Stimulated activated naive CD8-positive, alpha-beta T cell treated with anti-CD3 and anti-CD28 coated beads, Interleukin-15, amount 100 ng/mL, for 72 hours (primary cell): Measurements from ENCODE around the gene RAD51B.

Experiments
- ATAC-seq: fragments of 150-1000 bp; cut with Tn5 transposase; 2 replicates; pipeline ENCODE4 v1.10.0; 2021; ENCODE audit warnings: mild to moderate bottlenecking, moderate library complexity
- DNase-seq, 2 donors: peaks; one replicate each; pipeline ENCODE4 v3.0.0; 2021 to 2022
- H3K27ac Mint-ChIP-seq, 2 donors: one replicate each; pipeline ENCODE4 v1.8.0; 2022; ENCODE audit warnings: mild to moderate bottlenecking in 2 of 2, mixed read lengths in 2 of 2, moderate library complexity in 2 of 2
- H3K27me3 Mint-ChIP-seq: one replicate; pipeline ENCODE4 v1.8.0; 2022; ENCODE audit warnings: mixed read lengths
- H3K4me1 Mint-ChIP-seq: one replicate; pipeline ENCODE4 v1.8.0; 2022; ENCODE audit warnings: mild to moderate bottlenecking, mixed read lengths
- H3K4me3 Mint-ChIP-seq, 2 donors: one replicate each; pipeline ENCODE4 v1.8.0; 2022; ENCODE audit warnings: mild to moderate bottlenecking in 2 of 2, mixed read lengths in 2 of 2, moderate library complexity in 1 of 2
- H3K9me3 Mint-ChIP-seq, 2 donors: one replicate each; pipeline ENCODE4 v1.8.0; 2022; ENCODE audit warnings: mixed read lengths in 2 of 2

The RAD51B gene

DNA sequence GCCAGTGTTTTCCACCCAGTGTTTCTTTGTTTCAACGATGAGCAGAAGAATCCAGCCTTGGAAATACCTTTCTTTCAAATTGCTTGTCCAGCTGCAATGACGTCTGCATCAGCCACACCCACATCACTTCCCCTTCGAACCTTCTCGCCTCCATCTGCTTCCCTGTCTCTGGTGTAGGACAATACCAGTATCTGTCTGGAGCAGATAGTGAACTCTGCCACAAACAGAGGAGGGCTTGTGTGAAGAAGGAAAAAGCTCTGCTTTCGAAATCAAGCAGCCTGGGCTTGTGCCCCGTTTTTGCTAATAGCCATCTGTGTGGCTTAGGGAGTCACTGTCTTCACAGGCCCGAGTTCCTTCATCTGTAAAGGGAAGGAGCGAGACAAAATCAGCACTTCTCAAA lies 557.9 kb downstream of the RAD51B start:
- no peaks in the 10 kb centered on the region for H3K27me3 Mint-ChIP-seq
- peaks cover 0 to 6% of the 10 kb centered on the region in 2 donors for H3K9me3 Mint-ChIP-seq
- H3K4me3 Mint-ChIP-seq: peak overlapping the region; percentile 14 to 61
- H3K27ac Mint-ChIP-seq: peak overlapping the region in 1 of 2 donors; percentile 71
- DNase-seq (no peak), ATAC-seq (no peak)
- peaks cover 66% of the 10 kb centered on the region for H3K4me1 Mint-ChIP-seq

DNA sequence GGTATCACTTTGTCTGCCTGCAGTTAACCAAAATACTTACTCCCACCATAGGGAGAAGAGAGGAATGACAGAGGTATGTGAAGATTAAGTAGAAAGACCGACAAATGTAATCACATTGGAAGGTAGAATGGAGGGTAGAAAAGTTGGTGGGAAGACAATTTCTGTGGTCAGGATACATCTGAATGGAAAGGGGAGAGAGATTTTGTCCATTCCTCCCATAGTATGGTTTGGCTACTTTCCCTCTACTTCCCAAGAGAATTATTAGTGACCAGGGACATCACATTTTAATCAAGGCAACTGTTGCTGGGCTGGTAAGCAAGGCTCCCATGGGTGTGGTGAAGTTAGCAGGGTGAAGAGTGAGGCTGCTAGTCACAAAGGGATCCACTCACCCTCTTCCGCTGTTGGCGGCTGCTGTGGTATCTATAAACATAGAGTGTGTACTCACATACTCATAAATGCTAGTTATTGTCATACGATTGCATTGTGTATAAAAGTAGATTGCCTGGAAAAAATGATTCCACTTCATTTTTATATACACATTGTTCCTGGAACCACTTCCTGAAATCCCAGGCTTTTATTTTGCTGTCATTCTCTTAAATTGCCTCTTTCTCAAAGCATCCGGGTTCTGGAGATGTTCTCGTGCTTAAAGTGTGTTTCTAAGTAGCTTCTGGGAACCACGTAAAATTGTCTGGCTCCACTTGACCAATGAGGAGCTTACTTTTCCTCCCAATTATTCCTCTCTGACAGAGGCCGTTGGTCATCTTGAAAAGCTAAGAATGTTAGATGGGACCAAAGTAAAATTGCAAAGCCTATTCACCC lies 560.1 kb downstream of the RAD51B start:
- ATAC-seq (peak; percentile 96), DNase-seq (peak; percentile 22 to 56)
- no peaks in the 10 kb centered on the region for H3K9me3 Mint-ChIP-seq
- no peaks in the 10 kb centered on the region for H3K27me3 Mint-ChIP-seq
- H3K27ac Mint-ChIP-seq: peak overlapping the region in 1 of 2 donors; percentile 90
- H3K4me1 Mint-ChIP-seq: peaks cover 63% of the 10 kb centered on the region
- peak overlapping the region in 1 of 2 donors; percentile 55 for H3K4me3 Mint-ChIP-seq

GRCh38 chr14:68380329-68380741 lies 560.8 kb downstream of the RAD51B start:
- ATAC-seq: peak; percentile 85
- Mint-ChIP-seq H3K4me1 (peaks cover 57% of the 10 kb centered on the region), H3K4me3 (peak overlapping the region in 1 of 2 donors; percentile 55)

DNA sequence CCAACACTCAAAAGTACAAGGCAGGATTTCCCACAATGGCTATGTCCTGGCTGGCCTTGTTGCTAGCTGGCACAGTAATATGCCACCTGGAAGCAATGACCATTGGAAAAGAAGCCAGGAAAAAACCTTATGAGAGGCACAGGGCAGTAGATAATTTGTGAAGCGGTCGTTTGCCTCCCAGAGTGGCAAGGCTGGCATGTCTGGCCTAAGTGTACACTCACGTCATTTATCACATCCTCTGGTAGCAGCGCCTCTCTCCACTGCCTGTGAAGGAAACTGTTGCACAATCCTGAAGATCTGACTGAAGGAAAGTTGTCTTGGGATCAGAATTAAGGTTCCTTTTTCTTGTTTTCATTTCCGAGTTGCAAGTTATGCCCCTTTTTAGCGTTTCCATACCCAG lies 564.8 kb downstream of the RAD51B start:
- Mint-ChIP-seq H3K4me1 (peaks cover 19% of the 10 kb centered on the region), H3K9me3 (no peaks in the 10 kb centered on the region), H3K4me3 (no peak overlapping the region), H3K27ac (no peak overlapping the region), H3K27me3 (no peaks in the 10 kb centered on the region)
- ATAC-seq (no peak), DNase-seq (no peak)

More at GRCh38 chr14:68380329-68380741, 560.8 kb downstream of the RAD51B start:
- Mint-ChIP-seq H3K27me3 (no peaks in the 10 kb centered on the region), H3K9me3 (no peaks in the 10 kb centered on the region), H3K27ac (no peak overlapping the region)
- peak in 1 of 2 donors; percentile 31 for DNase-seq

- Mint-ChIP-seq H3K27ac (no peak overlapping the region), H3K4me3 (no peak overlapping the region), H3K27me3 (no peaks in the 10 kb centered on the region), H3K9me3 (no peaks in the 10 kb centered on the region), H3K4me1 (peaks cover 13% of the 10 kb centered on the region)
- DNase-seq: no peak
- no peak for ATAC-seq
These were observed 565.3 kb downstream of the RAD51B start for GRCh38 chr14:68384881-68385280.

GRCh38 chr14:68386446-68386845 lies 566.9 kb downstream of the RAD51B start:
- Mint-ChIP-seq H3K27me3 (no peaks in the 10 kb centered on the region), H3K4me1 (peaks cover 8% of the 10 kb centered on the region), H3K4me3 (no peak overlapping the region), H3K27ac (no peak overlapping the region), H3K9me3 (no peaks in the 10 kb centered on the region)
- ATAC-seq: no peak
- DNase-seq: no peak

DNA sequence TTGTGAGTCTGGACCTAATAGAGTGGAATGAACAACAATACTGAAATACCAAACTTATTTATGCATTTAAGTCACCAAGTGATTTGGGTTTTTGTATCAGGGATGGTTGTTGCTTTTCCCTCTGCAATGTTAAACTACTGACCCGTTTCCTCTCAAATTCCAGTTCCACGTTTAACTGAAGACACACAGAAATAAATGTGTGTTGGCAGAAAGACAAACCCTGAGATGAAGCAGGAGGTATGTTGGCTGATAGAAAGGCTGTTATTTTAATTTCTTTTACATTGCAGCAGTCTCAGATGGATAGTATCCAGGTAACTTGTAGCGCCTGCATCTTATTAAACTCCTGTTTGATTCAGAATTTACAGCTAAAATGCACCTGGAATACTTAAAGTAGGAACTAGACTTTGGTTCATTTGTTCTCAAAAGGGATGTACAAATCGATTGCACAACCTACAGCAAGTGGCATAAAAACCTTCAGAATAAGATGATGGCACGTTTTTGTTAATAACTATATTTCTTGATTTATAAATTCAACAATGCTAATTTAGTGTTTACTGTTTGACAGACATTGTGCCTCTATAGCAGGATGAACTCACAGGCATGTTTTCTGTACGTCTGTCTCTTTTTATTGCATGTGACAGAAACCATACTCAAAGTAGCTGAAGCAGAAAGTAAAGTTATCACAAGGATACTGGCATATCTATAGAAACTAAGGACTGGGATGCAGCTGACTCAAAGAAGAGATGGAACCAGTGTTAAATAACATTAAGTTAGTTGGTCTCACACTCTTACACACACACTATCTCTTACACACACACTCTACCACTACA lies 567.6 kb downstream of the RAD51B start:
- DNase-seq (no peak), ATAC-seq (no peak)
- H3K9me3 Mint-ChIP-seq: no peaks in the 10 kb centered on the region

DNA sequence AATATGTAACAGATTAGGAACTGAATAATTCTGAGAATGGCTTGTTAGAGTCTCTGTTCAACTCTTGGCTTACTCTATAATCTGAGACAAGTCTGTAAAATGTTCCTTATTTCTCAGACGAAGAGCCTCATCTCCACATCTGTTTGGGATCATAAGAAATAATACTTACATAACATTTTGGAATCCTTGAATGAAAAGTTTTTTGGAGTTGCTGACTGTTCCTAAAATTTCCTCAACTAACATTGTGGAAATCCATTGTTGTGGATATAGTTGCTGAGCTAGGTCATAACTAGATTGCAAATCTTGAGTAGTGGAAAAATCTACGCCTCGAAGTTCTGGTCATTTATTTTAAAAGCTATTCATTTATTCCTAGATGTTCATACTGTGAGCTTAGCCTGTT lies 570.4 kb downstream of the RAD51B start:
- DNase-seq: no peak
- Mint-ChIP-seq H3K9me3 (no peaks in the 10 kb centered on the region), H3K4me3 (no peak overlapping the region), H3K27me3 (no peaks in the 10 kb centered on the region), H3K27ac (no peak overlapping the region), H3K4me1 (peaks cover 9% of the 10 kb centered on the region)
- ATAC-seq: no peak

More for the DNA sequence above, 567.6 kb downstream of the RAD51B start:
- H3K4me1 Mint-ChIP-seq: peaks cover 8% of the 10 kb centered on the region
- no peak overlapping the region for H3K4me3 Mint-ChIP-seq
- H3K27me3 Mint-ChIP-seq: no peaks in the 10 kb centered on the region
- no peak overlapping the region for H3K27ac Mint-ChIP-seq

GRCh38 chr14:68390741-68391140 lies 571.2 kb downstream of the RAD51B start:
- Mint-ChIP-seq H3K27ac (no peak overlapping the region), H3K4me1 (peaks cover 17% of the 10 kb centered on the region)
- ATAC-seq: no peak

DNA sequence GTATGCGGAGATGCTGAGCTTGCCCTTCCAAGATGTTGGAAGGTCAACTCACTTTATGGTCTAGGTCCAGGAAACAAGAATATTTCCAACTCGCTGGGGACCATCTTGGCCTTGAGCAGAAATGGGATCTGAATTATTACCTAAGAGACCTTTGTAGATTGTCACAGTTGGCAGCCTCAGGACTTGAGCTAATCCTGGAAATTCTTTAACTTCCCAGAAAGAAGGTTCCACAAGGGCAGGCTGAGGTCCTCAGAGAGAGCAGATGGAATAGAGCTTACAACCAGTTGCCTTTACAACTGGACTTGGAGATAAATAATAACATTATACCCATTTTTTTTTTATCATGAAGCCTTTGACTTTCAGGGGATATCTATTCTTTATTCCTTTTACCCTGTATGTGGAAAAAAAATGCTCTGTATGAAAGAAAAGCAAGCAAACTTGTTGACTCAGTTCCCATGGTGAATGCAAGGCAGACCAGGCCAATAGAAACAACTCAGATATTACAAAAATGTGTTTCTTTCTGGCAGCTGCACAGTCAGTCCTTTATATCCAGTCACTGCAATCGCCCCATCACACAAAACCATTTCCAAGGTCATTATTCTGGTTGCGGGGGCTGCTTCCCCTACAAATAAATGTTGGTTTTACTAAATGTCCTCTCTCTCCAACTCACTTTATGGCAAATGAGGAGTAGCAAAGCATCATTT lies 571.9 kb downstream of the RAD51B start:
- H3K27me3 Mint-ChIP-seq: no peaks in the 10 kb centered on the region
- no peak overlapping the region for H3K27ac Mint-ChIP-seq
- H3K4me3 Mint-ChIP-seq: no peak overlapping the region
- DNase-seq (no peak), ATAC-seq (no peak)
- no peaks in the 10 kb centered on the region for H3K9me3 Mint-ChIP-seq
- H3K4me1 Mint-ChIP-seq: peaks cover 18% of the 10 kb centered on the region

More at GRCh38 chr14:68390741-68391140, 571.2 kb downstream of the RAD51B start:
- Mint-ChIP-seq H3K4me3 (no peak overlapping the region), H3K27me3 (no peaks in the 10 kb centered on the region), H3K9me3 (no peaks in the 10 kb centered on the region)
- no peak for DNase-seq

- Mint-ChIP-seq H3K9me3 (no peaks in the 10 kb centered on the region), H3K27me3 (no peaks in the 10 kb centered on the region), H3K27ac (peak overlapping the region in 1 of 2 donors; percentile 13), H3K4me1 (peaks cover 18% of the 10 kb centered on the region), H3K4me3 (no peak overlapping the region)
- no peak for ATAC-seq
- DNase-seq: no peak
These were observed 573.0 kb downstream of the RAD51B start for GRCh38 chr14:68392393-68393141.

DNA sequence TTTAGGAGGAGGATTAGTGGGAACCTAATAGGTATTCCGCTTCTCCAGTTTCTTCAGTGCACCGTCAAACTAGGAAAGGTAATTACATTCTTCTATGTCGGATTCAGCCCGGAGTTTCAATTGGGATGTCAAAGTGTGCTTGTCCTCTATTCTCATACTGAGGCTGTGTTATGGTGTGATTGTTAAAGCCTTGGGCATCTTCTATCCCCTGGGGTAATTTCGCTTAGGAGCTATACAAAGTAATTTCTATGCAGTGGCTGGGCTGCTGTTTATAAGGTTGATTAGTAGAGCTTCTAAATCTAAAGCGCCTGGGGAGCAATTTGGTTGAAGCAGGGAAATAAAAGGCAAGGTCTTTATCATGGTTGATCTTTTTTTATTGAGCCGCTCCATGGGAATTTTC lies 573.7 kb downstream of the RAD51B start:
- no peak overlapping the region for H3K4me3 Mint-ChIP-seq
- no peak overlapping the region for H3K27ac Mint-ChIP-seq
- no peak for DNase-seq
- H3K27me3 Mint-ChIP-seq: no peaks in the 10 kb centered on the region
- peaks cover 18% of the 10 kb centered on the region for H3K4me1 Mint-ChIP-seq
- no peak for ATAC-seq
- no peaks in the 10 kb centered on the region for H3K9me3 Mint-ChIP-seq

GRCh38 chr14:68394118-68394763 lies 574.7 kb downstream of the RAD51B start:
- H3K4me1 Mint-ChIP-seq: peaks cover 18% of the 10 kb centered on the region
- no peaks in the 10 kb centered on the region for H3K9me3 Mint-ChIP-seq
- peak overlapping the region in 1 of 2 donors; percentile 7 for H3K27ac Mint-ChIP-seq
- H3K4me3 Mint-ChIP-seq: no peak overlapping the region
- DNase-seq (no peak), ATAC-seq (no peak)
- H3K27me3 Mint-ChIP-seq: no peaks in the 10 kb centered on the region

DNA sequence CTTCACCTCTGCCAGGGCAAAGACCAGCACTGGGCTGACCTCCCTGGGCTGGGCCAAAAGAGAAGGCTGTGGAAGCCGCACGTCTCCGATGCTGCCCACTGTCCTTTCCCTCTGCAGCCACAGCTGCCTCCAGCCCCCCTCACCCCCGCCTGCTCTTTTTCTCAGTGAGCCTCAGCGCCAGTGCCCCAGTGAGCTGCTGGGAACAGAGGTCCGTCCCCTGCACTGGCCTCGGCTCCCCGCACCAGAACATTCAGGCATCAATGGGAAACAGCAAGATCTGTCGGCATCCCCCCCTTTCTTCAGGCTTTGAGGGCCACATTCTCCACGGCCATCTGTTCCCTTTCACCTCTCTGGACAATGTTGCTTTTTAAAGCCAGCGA lies 575.2 kb downstream of the RAD51B start:
- ATAC-seq (no peak), DNase-seq (no peak)
- H3K27ac Mint-ChIP-seq: no peak overlapping the region
- no peaks in the 10 kb centered on the region for H3K27me3 Mint-ChIP-seq
- no peak overlapping the region for H3K4me3 Mint-ChIP-seq
- no peaks in the 10 kb centered on the region for H3K9me3 Mint-ChIP-seq
- peaks cover 19% of the 10 kb centered on the region for H3K4me1 Mint-ChIP-seq
